HepG2 (cell line): ENCODE results near the gene SAE1. TPM values are rescaled to one million over a fixed set of nuclear protein-coding genes. Genes with fewer than 3 reads are reported as not detected.

Experiments used
- ADNP ChIP-seq: sonication (generic); formaldehyde crosslinking; IDR thresholded peaks from 2 replicates; pipeline ENCODE4 v1.4.0; 2020; ENCODE audit warnings: missing genetic modification reagents
- GATAD1 ChIP-seq: IDR thresholded peaks from 2 replicates; pipeline ENCODE4 v1.6.1; 2016; ENCODE audit warnings: missing genetic modification reagents, missing compliant biosample characterization
- HHEX ChIP-seq: IDR thresholded peaks from 2 replicates; pipeline ENCODE4 v1.6.1; 2016; ENCODE audit warnings: control low read depth
- HMG20A ChIP-seq: IDR thresholded peaks from 2 replicates; pipeline ENCODE4 v1.6.1; 2016; ENCODE audit warnings: borderline replicate concordance
- HOXA3 ChIP-seq: sonication (generic); formaldehyde crosslinking; IDR thresholded peaks from 2 replicates; pipeline ENCODE4 v1.5.0; 2020; ENCODE audit warnings: missing genetic modification reagents
- HOXA7 ChIP-seq: sonication (generic); formaldehyde crosslinking; IDR thresholded peaks from 2 replicates; pipeline ENCODE4 v1.8.1; 2022; ENCODE audit warnings: mild to moderate bottlenecking, missing genetic modification reagents, moderate library complexity
- JUND ChIP-seq: sonication (generic); formaldehyde crosslinking; IDR thresholded peaks from 2 replicates; pipeline ENCODE4 v1.8.0; 2022; ENCODE audit warnings: mild to moderate bottlenecking, missing genetic modification reagents
- KAT8 ChIP-seq: IDR thresholded peaks from 2 replicates; pipeline ENCODE4 v1.6.1; 2016; ENCODE audit warnings: missing genetic modification reagents, missing compliant biosample characterization
- MAF1 ChIP-seq: sonication (generic); formaldehyde crosslinking; IDR thresholded peaks from 2 replicates; pipeline ENCODE4 v1.5.0; 2020; ENCODE audit warnings: missing genetic modification reagents, borderline replicate concordance
- MEIS1 ChIP-seq: sonication (generic); formaldehyde crosslinking; IDR thresholded peaks from 2 replicates; pipeline ENCODE4 v1.9.0; 2021; ENCODE audit warnings: mild to moderate bottlenecking, missing genetic modification reagents, moderate library complexity, borderline replicate concordance
- NCOA2 ChIP-seq: sonication (generic); formaldehyde crosslinking; IDR thresholded peaks from 2 replicates; pipeline ENCODE4 v1.8.0; 2022; ENCODE audit warnings: inconsistent platforms
- PLRG1 ChIP-seq: fragments of 450-650 bp; conservative IDR thresholded peaks from 2 replicates; pipeline ENCODE4 v1.6.1; 2016
- RARA ChIP-seq: IDR thresholded peaks from 2 replicates; pipeline ENCODE4 v1.6.1; 2016; ENCODE audit warnings: missing genetic modification reagents, missing compliant biosample characterization
- TARDBP ChIP-seq: sonication (generic); formaldehyde crosslinking; IDR thresholded peaks from 2 replicates; pipeline ENCODE4 v1.8.0; 2022; ENCODE audit warnings: mild to moderate bottlenecking, missing genetic modification reagents
- WIZ ChIP-seq: sonication (generic); formaldehyde crosslinking; IDR thresholded peaks from 2 replicates; pipeline ENCODE4 v1.5.1; 2020; ENCODE audit warnings: mild to moderate bottlenecking, missing genetic modification reagents
- XRCC5 ChIP-seq: fragments of 200-400 bp; formaldehyde crosslinking; optimal IDR thresholded peaks from 2 replicates; pipeline ENCODE3; 2017; ENCODE audit warnings: mild to moderate bottlenecking, low read length
- ZFYVE20 ChIP-seq: sonication (generic); formaldehyde crosslinking; IDR thresholded peaks from 2 replicates; pipeline ENCODE4 v1.8.0; 2023; ENCODE audit warnings: low read depth, mild to moderate bottlenecking, moderate library complexity, missing genetic modification reagents, borderline replicate concordance
- ZNF17 ChIP-seq: sonication (generic); formaldehyde crosslinking; IDR thresholded peaks from 2 replicates; pipeline ENCODE4 v1.5.0; 2020; ENCODE audit warnings: mild to moderate bottlenecking, missing genetic modification reagents
- ZNF263 ChIP-seq: sonication (generic); formaldehyde crosslinking; IDR thresholded peaks from 2 replicates; pipeline ENCODE4 v1.4.0; 2020; ENCODE audit warnings: missing genetic modification reagents
- ZNF335 ChIP-seq: sonication (generic); formaldehyde crosslinking; IDR thresholded peaks from 2 replicates; pipeline ENCODE4 v1.4.0; 2020; ENCODE audit warnings: missing genetic modification reagents
- ZNF34 ChIP-seq: sonication (generic); formaldehyde crosslinking; IDR thresholded peaks from 2 replicates; pipeline ENCODE4 v1.4.0; 2020; ENCODE audit warnings: mild to moderate bottlenecking, missing genetic modification reagents, borderline replicate concordance
- ZNF549 ChIP-seq: sonication (generic); formaldehyde crosslinking; IDR thresholded peaks from 2 replicates; pipeline ENCODE4 v1.5.0; 2020; ENCODE audit warnings: missing genetic modification reagents
- ZNF558 ChIP-seq: sonication (generic); formaldehyde crosslinking; IDR thresholded peaks from 2 replicates; pipeline ENCODE4 v1.9.0; 2022; ENCODE audit warnings: mild to moderate bottlenecking, missing genetic modification reagents, borderline replicate concordance
- ZNF672 ChIP-seq: sonication (generic); formaldehyde crosslinking; IDR thresholded peaks from 2 replicates; pipeline ENCODE4 v1.8.1; 2022; ENCODE audit warnings: missing genetic modification reagents
- ZNF713 ChIP-seq: sonication (generic); formaldehyde crosslinking; IDR thresholded peaks from 2 replicates; pipeline ENCODE4 v1.4.0; 2020; ENCODE audit warnings: mild to moderate bottlenecking, missing genetic modification reagents
- ZNF761 ChIP-seq: sonication (generic); formaldehyde crosslinking; conservative IDR thresholded peaks from 2 replicates; pipeline ENCODE4 v1.4.0; 2020; ENCODE audit warnings: mild to moderate bottlenecking, missing genetic modification reagents
- polyA plus RNA-seq, 8 experiments: library from polyadenylated mRNA; depleted of rRNA in 3 of 8; stranded (reverse) in 7 of 8; unstranded in 1 of 8; fragments of >200 nt; fragmentation: Illumina TruSeq in 4 of 8; extraction: Trizol in 4 of 8; gene quantifications; 2 replicates each; pipeline versions ENCODE4 v1.2.1 to v1.2.3, GENCODE V29; 2011 to 2016; ENCODE audit warnings: low read depth in 4 of 8, missing spikeins in 1 of 8, mixed read lengths in 1 of 8; ENCODE audit not compliant: insufficient read depth in 1 of 8
- total RNA-seq, 5 experiments: library from RNA; depleted of rRNA; stranded (reverse); fragments of >200 nt; fragmentation: Illumina TruSeq; extraction: Trizol; gene quantifications; 2 replicates each; pipeline ENCODE4 v1.2.3, GENCODE V29; 2016; ENCODE audit warnings: low read depth in 1 of 5
- TF ChIP-seq, protein P1 (sequence below): sonication (generic); formaldehyde crosslinking; conservative IDR thresholded peaks from 2 replicates; pipeline ENCODE4 v1.4.0; 2020; ENCODE audit warnings: missing genetic modification reagents
- TF ChIP-seq, protein P2 (sequence below): sonication (generic); formaldehyde crosslinking; IDR thresholded peaks from 2 replicates; pipeline ENCODE4 v1.8.1; 2023; ENCODE audit warnings: missing genetic modification reagents, inconsistent platforms, borderline replicate concordance
- TF ChIP-seq, protein P3 (sequence below), 2 experiments: sonication (generic) in 1 of 2; formaldehyde crosslinking in 1 of 2; IDR thresholded peaks; 2 replicates each; pipeline versions ENCODE4 v1.5.1 to v1.6.1; 2011 to 2020; ENCODE audit warnings: borderline replicate concordance in 1 of 2, low read depth in 1 of 2, low read length in 1 of 2, mild to moderate bottlenecking in 1 of 2, missing genetic modification reagents in 1 of 2, moderate library complexity in 1 of 2

Gene SAE1
- total and polyA plus RNA-seq, 2 of the 13 experiments (the other 11 are each of a cell fraction or from before 2014, with no cell fraction given) = 87.6 to 197 TPM

DNA sequence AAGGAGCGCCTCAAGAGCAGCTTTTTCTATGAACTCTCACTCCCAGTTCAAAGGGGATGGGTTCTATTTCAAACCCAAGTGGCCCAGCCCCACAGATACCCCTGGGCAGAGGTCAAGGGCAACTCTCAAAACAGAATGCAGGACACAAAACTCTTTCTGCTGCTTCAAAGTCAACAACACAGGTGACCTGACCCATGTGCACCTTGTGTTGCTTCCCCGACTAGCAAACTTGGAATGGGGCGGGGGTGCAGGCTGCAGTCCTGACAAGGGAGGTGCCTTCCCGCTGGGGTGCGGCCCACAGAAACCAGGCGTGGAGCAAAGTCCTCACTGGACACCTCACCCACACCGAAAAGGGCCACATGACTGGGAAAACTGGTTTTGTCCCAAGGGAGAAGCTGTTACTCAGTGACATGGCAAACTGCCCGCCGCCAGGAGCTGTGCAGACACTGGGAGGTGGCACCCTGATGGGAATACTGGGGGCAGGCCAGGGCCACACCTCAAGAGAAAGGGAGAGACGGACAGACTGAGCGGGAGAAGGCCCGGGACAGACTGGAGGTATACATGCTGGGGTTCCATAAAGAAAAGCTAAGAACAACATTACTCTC, 34.4 kb upstream of the SAE1 start (continued):
- TF ChIP-seq, protein P1, sequence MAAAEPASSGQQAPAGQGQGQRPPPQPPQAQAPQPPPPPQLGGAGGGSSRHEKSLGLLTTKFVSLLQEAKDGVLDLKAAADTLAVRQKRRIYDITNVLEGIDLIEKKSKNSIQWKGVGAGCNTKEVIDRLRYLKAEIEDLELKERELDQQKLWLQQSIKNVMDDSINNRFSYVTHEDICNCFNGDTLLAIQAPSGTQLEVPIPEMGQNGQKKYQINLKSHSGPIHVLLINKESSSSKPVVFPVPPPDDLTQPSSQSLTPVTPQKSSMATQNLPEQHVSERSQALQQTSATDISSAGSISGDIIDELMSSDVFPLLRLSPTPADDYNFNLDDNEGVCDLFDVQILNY (CRISPR knock-in tag) = 0 out of 2 replicates have a peak, but pooled peaks have one; percentile 42
- TF ChIP-seq ZNF34 = no peak
- peak; percentile 71; the same call in 1 of the 2 replicates for TF ChIP-seq ZNF558 (CRISPR knock-in tag)
- TF ChIP-seq MEIS1 (CRISPR knock-in tag) = 0 out of 2 replicates have a peak, but pooled peaks have one; percentile 67
- TF ChIP-seq ZNF713 (CRISPR knock-in tag) = no peak
- no peak; the same call in 1 of the 2 replicates for TF ChIP-seq ADNP
- peak; percentile 98 for TF ChIP-seq RARA
- TF ChIP-seq HMG20A (CRISPR knock-in tag) = peak; percentile 84
- TF ChIP-seq, protein P2, sequence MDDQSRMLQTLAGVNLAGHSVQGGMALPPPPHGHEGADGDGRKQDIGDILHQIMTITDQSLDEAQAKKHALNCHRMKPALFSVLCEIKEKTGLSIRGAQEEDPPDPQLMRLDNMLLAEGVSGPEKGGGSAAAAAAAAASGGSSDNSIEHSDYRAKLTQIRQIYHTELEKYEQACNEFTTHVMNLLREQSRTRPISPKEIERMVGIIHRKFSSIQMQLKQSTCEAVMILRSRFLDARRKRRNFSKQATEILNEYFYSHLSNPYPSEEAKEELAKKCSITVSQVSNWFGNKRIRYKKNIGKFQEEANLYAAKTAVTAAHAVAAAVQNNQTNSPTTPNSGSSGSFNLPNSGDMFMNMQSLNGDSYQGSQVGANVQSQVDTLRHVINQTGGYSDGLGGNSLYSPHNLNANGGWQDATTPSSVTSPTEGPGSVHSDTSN = no peak
- no peak for TF ChIP-seq ZNF17 (CRISPR knock-in tag)
- no peak for TF ChIP-seq PLRG1
- 0 out of 2 replicates have a peak, but pooled peaks have one; percentile 47 for TF ChIP-seq ZNF335 (CRISPR knock-in tag)
- TF ChIP-seq ZNF549 (CRISPR knock-in tag) = no peak
- TF ChIP-seq ZNF672 (CRISPR knock-in tag) = peak; percentile 33; the same call in 1 of the 2 replicates
- peak; percentile 75; the same call in 1 of the 2 replicates for TF ChIP-seq ZNF761 (CRISPR knock-in tag)
- no peak for TF ChIP-seq HHEX
- TF ChIP-seq, protein P3, sequence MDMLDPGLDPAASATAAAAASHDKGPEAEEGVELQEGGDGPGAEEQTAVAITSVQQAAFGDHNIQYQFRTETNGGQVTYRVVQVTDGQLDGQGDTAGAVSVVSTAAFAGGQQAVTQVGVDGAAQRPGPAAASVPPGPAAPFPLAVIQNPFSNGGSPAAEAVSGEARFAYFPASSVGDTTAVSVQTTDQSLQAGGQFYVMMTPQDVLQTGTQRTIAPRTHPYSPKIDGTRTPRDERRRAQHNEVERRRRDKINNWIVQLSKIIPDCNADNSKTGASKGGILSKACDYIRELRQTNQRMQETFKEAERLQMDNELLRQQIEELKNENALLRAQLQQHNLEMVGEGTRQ (IDR thresholded peaks at IDR 0.05; ENCODE audit: low read depth, low read length) = peak; percentile 68
- TF ChIP-seq, protein P3 (CRISPR knock-in tag; IDR thresholded peaks at IDR 0.05; ENCODE audit: borderline replicate concordance) = peak; percentile 81; the same call in 1 of the 2 replicates
- TF ChIP-seq ZFYVE20 (CRISPR knock-in tag) = no peak
- peak; percentile 31 for TF ChIP-seq ZNF263 (CRISPR knock-in tag)
- TF ChIP-seq HOXA7 (CRISPR knock-in tag) = no peak
- peak; percentile 77 for TF ChIP-seq GATAD1
- peak; percentile 87 for TF ChIP-seq TARDBP (CRISPR knock-in tag)
- 0 out of 2 replicates have a peak, but pooled peaks have one; percentile 34 for TF ChIP-seq MAF1 (CRISPR knock-in tag)
- 0 out of 2 replicates have a peak, but pooled peaks have one; percentile 68 for TF ChIP-seq KAT8
- peak; percentile 89 for TF ChIP-seq XRCC5
- TF ChIP-seq NCOA2 = peak; percentile 93
- peak; percentile 88 for TF ChIP-seq HOXA3 (CRISPR knock-in tag)
- no peak; the same call in 1 of the 2 replicates for TF ChIP-seq WIZ
- peak; percentile 43; the same call in 1 of the 2 replicates for TF ChIP-seq JUND (CRISPR knock-in tag)
